IPS DF 19.7 (cell line): ENCODE results near the gene CYBRD1.
"Not testable (repeated sequence)": the region's sequence is repeated elsewhere in the genome, so short reads cannot be mapped to it uniquely, and the experiment has no call there.

ENCODE experiments used
- DNase-seq: peaks from one replicate; pipeline ENCODE4 v3.0.0-alpha.2; 2013; ENCODE audit warnings: low read depth, low spot score

CYBRD1 gene, protein sequence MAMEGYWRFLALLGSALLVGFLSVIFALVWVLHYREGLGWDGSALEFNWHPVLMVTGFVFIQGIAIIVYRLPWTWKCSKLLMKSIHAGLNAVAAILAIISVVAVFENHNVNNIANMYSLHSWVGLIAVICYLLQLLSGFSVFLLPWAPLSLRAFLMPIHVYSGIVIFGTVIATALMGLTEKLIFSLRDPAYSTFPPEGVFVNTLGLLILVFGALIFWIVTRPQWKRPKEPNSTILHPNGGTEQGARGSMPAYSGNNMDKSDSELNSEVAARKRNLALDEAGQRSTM

DNA sequence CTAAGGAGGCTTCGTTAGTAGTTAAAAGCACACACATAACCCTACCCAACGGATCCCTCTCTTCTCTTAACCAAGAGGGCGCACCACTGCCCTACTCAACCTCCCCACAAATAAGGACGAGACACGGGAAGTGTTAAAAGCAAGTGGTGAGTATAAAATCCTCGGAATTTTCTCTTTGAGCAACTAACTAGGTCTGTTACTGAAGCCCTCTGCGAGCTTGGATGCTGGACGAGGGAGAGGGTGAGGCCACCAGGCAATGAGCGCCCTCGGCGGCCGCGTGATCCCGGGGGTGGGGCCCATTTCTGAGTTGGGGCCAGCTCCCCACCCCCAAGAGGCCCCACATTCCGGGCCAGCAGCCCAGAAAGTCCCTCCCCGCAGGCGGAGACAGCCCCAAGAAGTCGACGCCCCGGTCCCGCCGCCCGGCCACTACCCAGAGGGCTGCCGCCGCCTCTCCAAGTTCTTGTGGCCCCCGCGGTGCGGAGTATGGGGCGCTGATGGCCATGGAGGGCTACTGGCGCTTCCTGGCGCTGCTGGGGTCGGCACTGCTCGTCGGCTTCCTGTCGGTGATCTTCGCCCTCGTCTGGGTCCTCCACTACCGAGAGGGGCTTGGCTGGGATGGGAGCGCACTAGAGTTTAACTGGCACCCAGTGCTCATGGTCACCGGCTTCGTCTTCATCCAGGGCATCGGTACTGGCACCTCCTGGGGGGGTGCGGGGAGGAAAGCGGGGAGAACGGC is at the start of gene CYBRD1:
Gene CYBRD1, plus strand, starts transcription at position 423 of the 736 bp plus-strand sequence. Its CDS starts 72 bp downstream, at position 495.
- no peak for DNase-seq

DNA sequence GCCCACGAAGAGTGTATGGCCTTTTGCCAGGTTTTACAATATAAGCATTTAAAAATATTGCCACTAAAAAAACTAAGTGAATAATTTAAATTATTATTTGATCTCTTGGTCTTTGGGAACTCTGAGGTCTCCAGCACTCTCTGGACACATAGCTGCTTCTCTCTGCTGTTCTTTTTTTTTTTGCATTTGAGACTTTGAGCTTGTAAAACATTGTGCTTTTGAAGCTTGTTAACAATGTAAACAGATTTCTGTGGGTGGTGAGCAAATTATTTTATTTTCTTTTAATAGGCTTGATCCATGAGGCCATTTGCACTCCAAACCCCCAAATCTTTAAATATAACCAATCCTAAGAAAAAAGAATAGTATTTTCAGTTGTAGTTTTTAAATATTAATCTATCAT is 46.3 kb upstream of the CYBRD1 start:
- DNase-seq: no peak

DNA sequence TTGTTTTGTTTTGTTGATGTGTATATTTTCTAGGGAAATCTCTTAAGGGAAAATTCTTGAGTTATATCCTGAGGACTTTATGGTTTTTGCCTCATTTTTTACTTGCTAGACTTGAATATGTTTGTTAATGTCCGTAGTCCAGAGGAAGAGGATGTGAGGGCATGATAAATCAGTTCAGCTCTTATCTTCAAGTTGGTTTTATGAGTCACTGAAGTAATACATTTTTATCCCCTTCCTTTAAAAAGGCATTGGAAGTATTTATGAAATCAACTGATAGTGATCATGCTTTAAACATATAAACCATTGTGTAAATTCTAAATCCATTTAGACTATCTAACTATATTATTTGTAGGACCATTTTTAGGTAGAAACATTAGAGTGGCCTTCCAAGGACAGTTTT is 43.9 kb upstream of the CYBRD1 start:
- no peak for DNase-seq

DNA sequence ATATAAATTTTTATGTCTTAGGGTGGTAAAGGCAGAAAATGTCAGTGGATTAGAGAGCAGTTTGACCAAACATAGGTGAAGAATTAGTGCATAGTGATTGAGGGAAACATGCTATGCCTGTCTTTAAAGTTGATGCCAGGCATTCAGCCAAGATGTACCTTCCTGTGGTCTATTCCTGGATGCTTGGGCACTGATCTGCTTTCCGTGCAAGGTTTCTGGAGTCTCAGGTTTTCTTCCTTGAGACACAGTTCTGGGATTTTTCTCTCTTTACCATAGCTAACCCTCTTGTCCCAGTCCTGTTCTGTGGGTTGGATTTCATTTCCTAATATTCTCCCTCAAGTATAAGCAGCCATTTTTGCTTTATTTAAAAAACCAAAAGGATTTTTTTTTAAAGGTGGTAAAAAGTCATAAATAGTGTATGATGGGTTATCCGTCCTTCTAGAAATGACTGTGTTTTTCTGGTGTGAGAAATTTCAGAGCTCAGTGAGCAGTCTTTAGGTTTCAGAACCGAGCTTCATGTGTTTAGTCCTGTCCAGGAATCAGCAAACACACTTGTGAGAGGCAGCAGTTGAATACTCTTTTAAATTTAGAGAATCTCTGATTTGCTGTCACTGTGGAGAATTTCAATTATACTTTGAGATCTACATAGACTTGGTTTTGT is 43.0 kb upstream of the CYBRD1 start:
- DNase-seq: no peak

DNA sequence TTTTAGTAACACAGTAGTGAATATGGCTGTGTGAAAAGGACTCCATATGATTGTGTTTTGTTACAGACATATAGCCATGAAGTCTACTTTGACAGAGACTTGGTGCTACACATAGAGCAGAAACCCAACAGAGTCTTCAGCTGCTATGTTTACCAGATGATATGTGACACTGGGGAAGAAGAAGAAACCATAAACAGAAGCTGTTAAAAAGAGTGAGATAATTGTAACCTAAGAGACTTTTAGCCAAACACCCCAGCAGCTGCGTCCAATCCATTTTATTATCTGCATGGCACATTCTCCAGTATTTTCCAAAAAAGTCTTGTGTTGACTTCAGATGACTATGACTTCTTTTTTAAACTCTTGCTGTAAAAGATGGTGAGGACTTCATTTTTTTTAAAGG is 41.4 kb upstream of the CYBRD1 start:
- no peak for DNase-seq

DNA sequence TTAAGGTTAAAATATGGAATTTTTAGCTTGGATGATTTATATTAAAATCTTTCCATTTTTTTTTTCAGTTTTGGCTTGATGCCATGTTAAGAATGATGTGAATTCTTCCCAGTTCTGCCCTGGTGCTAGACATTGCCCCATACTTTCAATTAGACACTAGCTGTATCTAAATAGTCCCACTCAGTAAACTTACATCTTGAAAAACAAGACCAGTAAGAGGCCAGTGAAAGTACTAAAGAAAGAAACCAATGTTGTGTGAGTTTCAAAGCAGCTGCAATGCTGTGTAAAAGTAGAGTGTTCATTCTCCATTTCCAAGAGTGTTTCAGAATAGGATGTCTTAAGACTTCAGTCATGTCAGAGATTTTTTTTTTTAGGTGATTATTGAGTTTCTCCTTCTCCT is 40.0 kb upstream of the CYBRD1 start:
- DNase-seq: no peak

DNA sequence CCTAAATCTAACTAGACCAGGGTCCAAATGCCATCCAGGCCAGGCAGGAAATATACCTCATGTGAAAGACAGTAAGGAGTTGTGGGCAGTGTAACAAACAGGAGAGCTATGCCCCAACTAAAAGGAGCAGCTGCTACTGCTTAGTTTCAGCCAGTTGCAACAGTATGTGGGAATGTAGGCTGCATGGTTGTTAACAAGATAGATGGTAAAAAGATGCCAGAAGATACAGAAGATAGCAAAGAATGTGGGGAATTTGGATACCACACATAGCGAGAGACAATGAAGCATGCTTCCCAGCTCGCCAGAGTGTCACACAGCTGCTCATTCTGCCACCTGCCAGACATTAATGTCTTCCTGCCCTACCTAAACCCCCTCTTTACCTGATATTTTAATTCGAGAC is 39.4 kb upstream of the CYBRD1 start:
- peak; percentile 50 for DNase-seq

DNA sequence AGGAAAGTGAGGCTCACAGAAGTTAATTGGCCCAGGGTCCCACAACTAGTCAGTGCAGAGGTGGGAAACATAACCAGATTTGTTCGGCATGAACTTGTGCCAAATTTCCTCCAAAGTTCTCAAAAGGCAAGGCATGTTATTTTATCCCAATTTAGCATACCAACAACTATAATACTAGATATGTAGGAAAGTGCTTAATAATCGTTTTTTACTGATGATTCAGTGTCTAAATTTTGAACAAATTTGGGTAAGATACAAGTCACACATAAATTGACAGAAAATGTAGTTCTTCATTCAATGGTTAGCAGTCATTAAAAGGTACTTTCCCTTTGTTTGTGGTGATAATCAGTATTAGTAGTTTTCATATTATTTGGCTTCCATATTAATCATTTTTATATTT is 38.5 kb upstream of the CYBRD1 start:
- DNase-seq: no peak

DNA sequence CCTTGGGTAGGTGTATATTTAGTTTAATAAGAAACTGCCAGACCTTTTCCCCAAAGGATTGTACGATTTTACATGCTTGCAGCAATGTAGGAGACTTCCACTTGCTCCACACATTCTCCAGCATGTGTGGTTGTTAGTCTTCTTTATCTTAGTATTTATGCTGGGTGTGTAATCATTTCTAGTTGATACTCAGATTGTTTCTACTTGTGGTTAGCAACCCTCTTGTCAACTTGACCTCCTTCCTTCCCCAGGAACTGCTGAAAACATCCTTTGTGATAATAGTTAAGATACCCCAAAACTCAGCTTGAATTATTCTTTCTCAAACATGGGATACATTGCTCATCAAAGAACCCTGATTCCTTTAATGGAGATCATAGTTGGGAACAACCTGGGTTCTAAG is 37.2 kb upstream of the CYBRD1 start:
- no peak for DNase-seq

DNA sequence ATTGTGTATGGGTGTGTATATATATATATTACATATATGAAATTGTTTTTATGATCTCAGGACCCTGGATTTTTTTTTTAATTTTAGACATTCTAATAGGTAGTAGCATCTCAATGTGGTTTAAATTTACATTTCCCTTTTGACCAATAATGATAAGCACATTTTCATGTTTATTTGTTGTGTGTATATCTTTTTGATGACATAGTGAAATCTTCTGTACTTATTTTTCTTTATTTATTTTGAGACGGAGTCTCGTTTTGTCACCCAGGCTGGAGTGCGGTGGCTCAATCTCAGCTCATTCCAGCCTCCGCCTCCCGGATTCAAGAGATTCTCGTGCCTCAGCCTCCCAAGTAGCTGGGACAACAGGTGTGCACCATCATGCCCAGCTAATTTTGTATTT is 35.1 kb upstream of the CYBRD1 start:
- no peak for DNase-seq

DNA sequence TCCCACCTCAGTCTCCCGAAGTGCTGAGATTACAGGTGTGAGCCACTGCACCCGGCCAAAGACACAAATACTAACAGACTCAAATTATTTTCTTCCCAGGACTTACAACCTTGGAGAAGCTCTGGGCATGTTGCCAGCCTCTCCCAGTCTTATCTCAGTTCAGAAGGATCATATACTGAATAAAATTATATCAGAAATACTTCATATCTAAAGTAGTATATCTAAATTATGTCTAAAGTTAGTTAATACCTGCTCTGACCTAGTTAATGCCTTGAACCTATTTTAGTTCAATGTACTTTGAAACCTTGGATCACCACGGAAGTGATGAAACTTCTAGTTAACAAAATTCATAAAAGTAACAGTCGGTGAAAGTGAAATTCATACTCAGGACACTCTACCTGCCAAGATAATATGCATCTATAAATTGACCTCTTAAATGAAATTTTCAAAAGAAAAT is 34.4 kb upstream of the CYBRD1 start:
- DNase-seq: no peak

DNA sequence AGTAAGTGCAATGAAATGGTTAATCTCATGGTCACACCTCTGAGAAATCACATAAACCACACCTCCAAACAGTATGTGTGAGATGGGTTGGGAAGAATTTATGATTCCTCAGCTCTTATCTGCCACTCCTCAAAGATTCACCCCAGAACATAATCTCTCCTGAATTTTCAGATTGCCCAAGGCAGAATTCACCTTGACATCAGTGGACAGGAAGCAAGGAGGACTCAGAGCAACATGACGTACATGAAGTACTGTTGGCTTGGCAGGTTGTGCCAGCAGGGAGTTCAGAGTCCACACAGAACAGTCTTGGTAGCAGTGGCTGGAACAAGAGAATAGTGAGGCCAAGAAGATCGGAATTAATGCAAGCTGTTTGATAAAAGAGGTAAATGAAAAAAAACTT is 31.7 kb upstream of the CYBRD1 start:
- no peak for DNase-seq

DNA sequence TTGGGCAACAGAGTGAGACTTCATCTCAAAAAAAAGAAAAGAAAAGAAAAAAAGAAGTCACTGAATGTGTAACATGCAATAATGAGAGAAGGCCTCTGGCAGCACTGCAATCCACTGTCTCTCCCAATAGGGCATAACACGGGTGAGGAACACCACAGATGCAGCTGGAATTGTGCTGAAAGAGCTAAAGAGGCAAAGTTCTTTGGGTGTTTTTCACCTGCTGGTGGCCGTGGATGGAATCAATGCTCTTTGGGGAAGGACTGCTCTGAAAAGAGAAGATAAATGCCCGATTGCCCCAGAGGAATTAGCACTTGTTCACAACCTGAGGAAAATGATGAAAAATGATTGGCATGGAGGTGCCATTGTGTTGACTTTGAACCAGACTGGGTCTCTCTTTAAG is 31.0 kb upstream of the CYBRD1 start:
- DNase-seq: no peak

DNA sequence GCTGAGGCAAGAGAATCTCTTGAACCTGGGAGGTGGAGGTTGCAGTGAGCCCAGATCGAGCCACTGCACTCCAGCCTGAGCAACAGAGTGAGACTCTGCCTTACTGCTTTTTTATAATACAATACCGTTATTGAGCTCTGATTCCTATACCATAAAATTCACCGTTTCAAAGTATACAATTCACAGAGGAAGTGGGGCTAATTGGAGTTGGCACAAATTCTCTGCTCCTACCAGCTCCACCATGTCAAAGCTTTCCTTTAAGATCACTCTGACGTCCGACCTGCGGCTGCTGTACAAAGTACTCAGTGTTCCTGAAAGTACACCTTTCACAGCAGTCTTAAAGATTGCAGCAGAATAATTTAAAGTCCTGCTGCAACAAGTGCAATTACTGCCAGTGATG is 29.6 kb upstream of the CYBRD1 start:
- DNase-seq: no peak

DNA sequence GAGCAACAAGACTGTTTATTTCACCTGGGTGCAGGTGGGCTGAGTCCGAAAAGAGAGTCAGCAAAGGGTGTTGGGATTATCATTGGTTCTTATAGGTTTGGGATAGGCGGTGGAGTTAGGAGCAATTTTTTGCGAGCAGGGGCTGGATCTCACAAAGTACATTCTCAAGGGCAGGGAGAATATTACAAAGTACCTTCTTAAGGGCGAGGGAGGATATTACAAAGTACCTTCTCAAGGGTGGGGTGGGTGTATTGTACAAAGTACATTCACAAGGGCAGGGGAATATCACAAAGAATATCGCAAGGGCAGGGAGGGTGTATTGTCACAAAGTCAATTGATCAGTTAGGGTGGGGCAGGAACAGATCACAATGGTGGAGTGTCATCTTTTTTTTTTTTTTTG is 24.6 kb upstream of the CYBRD1 start:
- not testable (repeated sequence) for DNase-seq

DNA sequence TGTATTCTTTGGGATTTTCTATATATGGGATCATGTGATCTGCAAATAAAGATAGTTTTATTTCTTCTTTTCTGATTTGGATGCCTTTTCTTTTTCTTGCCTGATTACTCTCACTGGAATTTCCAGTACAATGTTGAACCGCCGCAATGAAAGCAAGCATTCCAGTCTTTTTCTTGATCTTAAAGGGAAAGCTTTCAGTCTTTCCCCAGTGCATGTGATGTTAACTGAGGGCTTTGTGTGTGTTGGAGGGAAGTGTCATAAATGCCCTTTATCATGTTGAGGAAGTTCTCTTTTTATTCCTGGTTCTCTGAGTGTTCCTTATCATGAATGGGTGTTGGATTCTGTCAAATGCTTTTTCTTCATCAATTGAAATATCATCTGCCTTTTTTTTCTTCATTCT is 16.9 kb upstream of the CYBRD1 start:
- DNase-seq: no peak

DNA sequence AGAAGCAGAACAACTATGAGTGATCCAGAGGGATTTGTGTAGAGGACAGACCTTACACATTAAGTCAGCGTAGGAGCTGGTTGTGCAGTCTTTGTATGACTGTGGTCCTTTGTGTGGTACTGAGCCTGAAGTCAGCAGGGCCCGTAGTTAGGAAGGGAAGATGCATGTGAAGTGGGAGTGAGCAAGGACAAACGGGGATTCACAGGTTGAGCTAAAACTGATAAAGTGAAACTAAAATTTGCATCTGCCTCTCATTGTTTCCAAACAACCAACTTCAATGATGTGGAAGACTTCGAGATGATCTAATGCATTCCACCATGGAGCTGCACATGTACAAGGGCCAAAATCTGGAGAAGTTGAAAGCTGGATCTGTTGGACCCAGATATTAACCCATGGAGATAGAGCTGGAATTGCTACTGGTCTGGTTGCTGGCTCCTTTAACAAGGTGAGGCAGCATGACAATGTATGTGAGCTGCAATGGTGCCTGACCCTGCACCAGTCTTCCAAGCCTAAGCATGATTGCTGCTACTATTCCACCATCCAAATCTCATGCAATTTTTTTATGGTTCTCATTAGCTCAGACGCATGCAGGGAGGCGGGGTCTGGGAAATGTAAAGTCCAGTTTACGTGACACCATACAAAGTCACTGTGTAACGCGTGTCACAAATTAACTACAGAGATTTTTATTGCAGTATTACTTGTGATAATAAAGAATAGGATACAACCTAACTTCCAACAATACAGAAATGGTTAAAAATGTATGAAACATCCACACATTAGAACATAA is 12.1 kb upstream of the CYBRD1 start:
- no peak for DNase-seq

DNA sequence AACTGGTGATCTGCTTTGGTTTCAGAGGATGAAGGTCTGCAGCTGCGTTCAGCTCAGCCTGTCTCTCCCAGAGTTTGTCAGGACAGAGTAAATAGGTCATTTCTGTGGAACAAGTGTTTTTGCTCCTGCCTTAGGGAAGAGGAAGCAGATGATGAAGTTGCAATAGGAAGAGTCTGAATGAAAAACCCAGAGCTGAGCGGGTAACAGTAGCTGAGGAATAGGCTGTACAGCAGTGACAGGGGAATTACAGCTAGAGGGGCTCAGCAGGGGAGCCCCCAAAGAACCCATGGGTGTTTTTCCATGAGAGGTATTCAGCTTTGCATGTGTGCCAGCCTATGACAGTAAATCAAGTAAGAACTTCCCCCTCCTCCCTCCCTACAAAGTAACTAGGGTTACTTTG is 10.3 kb upstream of the CYBRD1 start:
- DNase-seq: no peak

DNA sequence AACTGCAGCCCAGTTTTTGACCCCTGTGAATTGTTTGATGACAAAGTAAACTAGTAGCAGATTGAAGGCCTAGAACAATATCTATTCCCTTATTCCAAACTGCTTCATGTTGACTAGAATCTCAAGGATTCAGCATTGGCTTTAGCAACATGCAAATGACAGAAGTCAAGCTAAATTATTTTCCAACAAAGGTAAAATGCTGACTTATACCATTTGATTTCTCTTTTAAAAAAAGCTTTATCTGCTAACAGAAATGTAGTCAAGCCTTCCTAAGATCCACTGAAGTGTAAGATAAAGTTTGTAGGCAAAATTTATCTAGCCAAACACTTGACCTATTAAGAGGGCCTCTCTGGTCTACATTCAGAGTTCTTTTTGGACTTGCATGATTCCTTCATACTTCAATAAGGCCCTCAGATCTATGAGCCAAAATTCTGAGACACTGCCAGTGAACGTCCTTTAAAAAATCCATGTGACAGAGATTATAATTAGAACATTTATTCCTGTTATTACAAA is 9.5 kb upstream of the CYBRD1 start:
- no peak for DNase-seq

DNA sequence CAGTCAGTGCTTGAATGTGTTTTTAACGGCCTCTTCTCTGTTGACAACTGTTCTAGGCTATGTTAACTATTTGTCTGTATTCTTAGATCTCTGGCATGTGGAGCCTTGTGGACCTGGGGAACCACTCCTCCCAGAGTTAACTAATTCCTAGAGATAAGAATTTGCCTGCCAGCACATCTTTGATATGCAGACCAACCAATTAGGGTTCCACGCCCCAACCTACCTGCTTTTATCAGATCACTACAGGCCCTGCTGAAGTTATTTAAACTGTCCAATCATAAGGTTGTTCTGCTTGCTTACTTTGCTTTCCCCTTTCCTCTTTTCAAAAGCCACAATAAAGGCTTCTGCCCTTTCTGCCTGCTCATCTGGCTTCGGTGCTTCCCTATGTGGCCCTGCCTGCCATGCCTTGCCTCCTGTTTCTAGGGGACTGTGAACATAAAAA is 8.5 kb upstream of the CYBRD1 start:
- DNase-seq: no peak

DNA sequence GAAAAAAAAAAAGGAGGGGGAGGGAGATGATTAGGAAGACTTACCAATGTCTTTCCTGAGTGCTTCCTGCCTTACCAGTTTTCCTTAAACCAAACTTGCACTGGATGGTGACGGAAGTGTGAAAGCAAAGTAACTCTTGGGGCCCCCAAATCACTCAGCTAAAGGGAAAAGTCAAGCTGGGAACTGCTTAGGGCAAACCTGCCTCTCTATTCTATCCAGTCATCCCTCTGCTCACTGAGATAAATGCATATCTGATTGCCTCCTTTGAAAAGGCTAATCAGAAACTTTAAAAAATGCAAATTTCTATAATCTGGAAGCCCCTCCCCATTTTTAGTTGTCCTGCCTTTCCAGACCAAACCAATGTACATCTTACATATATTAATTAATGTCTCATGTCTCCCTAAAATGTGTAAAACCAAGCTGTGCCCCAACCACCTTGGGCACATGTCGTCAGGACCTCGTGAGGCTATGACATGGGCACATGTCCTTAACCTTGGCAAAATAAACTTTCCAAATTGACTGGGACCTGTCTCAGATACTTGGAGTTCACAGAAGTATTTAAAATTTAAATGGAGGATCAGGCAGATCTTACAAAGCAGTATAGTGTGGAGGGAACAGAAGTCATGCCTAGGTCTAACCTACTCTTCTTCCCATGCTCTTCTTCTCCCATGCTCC is 7.2 kb upstream of the CYBRD1 start:
- DNase-seq: no peak
